GM19463 (cell line): ENCODE data around the gene MYO1A.

ENCODE experiments used
- ATAC-seq: cut with Tn5 transposase; IDR thresholded peaks from one replicate; pipeline ENCODE4 v1.9.1; 2021; ENCODE audit warnings: mild to moderate bottlenecking, moderate library complexity; ENCODE audit not compliant: unreplicated experiment

MYO1A gene

DNA sequence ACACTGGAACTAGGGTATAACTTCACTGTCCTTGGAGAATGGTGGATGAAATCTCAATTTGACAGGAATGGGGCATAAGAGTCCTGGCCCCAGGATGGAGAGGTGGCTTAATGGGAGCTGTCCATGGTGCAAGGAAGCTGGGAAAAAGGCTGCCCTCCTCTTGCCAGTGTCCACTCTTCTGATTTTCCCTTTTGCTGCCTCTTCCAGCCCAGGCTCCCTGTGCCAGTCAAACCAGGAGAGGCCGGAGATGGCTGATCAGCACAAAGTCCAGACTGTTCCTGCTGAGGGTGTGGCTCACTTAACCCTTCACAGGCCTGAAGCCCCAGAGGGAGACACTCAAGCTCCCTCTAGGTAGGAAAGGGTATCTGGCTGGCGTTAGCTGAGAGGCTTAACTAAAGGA lies at the start of gene MYO1A:
Gene MYO1A, minus strand, starts transcription at position 240 of the 400 bp plus-strand sequence. CDS start 1,806 bp downstream, outside the sequence.
- ATAC-seq: no peak

DNA sequence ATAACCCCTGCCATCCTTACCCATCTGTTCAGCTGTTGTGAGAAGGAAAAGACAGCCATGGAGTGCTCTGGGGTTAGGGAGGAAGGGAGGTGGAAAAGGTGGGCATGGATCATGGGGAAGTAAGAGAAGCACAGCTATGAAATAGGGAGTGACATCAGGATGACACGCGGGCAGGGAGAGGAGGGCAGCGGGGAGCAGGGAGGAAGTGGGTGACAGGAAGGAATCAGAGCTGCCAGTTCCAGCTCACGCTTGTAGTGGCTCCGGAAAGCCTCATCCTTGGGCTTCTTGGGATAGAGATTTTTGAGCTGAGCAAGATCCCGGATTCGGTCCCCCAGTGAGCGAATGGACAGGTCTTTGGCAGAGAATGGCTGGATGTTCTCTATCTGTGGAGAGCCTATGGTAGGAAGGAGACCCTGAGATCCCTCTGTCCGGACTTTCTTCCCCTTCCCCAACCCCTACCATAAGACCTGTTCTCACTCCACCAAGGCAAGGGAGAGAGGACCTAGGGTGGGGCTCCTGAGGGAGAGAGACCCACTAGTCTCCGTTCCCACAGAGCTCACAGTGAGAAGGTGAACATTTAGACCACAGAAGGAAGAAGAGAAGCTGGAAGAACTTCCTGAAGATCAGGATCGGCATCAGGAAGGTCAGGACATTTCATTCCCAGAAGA lies 49.3 kb upstream of the MYO1A start:
- no peak for ATAC-seq

DNA sequence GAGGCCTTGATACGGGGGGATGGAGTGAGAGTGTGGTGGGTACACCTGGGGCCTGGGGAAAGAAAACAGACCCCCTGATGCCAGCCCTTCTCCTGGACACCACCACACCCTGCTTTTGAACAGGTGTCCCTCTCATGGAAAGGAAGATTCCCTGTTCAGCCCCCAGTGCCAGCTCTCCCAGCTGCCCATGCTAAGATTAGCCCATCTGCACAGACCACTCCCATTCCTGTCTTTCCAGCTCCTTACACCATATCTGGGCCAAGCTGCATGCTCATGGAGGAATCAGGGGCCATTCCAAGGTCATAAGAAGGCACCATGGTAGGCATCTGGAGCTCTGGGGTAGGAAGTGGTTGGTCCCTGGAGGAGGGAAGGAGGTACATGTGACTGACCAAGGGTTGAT lies 48.6 kb upstream of the MYO1A start:
- no peak for ATAC-seq

DNA sequence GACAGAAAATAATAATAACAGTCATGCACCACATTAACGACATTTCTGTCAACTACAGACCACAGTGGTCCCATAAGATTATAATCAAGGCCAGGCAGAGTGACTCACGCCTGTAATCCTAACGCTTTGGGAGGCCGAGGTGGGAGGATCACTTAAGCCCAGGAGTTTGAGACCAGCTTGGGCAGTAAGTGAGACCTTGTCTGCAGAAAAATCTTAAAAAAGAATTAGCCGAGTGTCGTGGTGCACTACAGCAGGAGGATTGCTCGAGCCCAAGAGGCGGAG lies 47.6 kb upstream of the MYO1A start:
- no peak for ATAC-seq

DNA sequence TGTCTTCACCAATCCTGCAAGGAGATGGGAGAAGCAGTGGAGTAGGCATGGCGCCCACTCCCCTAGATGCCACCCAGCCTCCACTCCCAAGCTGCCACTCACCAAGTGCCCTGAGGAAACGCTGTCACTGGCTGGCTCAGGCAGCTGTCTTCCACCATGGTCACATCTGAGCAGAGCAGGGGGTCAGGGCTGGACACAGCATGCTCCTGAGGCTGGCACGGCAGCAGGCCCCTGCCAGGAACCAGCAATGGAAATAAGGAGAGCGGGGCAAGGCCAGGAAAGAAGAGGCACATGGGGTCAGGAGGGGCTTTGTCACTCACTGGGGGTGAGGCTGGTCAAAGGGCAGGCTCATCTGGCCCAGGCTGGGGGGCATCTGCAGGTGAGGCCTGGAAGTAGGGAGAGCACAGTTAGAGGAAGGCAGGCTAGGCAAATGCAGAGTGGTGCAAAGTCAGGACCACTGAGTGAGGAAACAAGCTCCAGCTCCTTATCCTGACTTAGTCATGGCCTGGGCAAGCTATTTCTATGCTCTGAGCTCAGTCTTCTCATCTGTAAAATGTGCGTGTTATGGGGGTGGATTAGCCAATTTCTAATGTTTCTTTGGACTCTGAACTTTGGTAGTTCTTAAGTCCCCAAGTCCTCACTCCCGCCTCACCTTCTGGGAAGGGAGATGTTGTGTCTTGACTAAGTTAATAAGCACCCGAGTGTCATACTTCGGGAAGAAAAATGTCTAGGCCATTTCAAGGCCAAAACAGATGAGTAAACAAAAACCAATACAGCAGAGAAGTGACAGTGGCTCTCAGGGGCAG lies 47.0 kb upstream of the MYO1A start:
- no peak for ATAC-seq

DNA sequence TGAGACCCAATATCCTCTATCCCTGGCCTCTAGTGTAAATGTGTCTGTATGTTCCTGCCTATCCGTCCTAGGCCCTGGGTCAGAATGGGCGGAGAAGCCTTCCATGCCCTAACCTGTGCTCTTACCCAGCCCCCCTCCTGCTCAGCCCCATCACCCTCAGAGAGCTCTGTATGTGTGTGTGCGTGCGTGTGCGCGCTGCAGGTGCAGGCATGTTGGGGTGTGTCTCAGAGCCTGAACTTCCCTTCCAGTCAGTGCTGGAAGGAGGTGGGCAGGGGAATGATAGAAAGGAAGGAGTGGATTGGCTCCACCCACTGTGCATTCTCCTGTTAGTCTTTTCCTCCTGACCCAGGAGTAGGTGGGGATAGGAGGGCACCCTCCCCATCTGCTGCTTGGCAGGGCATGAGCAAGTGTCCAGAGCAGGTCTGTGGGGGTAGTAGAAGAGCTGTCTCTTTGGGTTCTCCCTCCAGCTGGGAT lies 46.2 kb upstream of the MYO1A start:
- ATAC-seq: no peak

DNA sequence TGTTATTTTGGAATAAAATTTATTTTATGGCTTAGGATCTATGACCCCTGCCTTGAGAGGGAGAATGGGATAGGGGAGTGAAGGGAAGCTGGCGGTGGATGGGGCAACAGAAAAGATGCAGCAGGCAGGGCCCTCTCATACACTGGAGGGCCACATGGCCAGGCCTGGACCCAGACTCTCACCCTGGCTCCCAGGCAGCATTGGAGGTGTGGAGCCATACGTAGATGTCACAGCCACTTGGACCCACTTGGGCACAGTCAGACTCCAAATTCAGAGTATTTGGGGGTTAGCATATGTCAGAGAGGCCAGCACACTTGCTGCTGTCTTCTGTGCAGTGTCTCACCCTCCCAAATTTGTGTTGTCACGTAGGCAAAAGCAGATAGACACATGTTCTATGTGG lies 45.5 kb upstream of the MYO1A start:
- ATAC-seq: no peak

DNA sequence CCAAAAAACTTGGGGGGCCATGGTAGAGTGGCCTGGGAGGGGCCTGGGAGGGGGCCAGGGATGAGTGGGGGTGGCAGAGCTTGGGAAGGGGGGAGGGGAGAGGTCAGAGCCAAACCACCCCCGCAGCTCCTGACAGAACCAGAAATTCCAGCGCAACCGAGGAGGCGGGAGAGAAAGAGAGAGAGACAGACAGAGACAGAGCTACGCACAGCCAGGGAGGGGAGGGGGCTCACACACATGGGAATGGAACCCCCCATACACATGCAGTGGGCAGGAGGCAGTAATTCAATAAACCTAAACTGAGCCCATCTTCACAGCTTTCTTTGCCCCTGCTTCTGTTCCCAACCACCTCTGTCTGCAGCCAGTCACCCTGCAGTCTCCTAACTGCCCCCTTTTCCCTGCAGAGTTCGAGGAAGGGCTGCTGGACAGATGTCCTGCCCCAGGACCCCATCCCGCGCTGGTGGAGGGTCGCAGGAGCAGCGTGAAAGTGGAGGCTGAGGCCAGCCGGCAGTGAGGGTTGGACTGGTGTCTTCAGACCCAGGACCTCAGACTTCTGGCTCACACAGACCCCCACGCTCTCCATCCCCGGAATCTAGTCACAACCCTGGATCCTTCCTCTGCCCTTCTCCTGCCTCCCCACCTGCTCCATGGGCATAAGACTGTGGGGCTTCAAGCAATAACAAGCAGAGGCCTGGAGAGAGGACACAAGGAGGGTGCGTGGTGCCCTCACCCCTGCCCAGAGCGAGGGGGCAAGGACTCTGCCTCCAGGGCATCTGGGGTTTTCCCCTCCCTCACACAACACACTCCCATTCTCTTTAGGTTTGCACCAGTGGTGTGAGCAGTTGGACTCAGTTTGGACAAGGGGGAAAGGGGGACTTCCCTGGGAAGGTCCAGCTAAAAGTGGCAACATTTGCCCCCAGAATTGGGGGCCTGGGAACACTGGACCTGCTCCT lies 44.6 kb upstream of the MYO1A start:
- no peak for ATAC-seq

DNA sequence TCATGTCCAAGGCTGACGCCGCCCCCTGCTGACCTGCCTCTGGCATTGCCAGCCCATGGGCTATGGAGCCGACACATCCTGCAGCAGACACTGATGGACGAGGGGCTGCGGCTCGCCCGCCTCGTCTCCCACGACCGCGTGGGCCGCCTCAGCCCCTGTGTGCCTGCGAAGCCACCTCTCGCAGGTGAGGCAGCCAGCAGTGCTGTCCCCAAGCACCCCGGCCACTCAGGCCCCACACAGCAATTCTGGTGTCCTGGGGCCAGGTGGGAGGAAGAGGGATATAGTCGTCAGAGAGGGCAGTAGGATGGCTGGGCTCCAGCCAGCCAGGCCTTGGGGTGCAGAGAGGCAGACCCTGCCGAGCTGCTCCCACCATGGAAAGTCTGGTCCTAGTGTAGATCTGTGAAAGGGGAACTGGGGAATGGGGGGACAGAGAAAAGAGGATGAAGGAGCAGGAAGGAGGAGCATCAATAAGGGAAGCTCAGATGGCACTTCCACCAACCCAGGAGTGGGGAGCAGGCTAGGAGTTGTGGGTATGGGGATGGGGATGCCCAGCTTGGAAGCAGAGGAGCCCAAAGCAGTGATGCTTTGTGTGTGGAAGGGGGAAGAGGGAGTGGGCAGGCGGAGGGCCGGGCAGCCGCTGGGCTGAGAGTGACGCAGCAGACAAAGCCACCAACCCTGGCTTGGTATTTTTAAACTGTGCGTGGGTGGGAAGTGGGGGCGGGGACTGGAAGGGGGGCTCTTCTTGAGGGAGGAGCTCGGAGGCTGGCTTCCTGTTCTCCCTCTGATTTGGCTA lies 43.7 kb upstream of the MYO1A start:
- ATAC-seq: no peak

DNA sequence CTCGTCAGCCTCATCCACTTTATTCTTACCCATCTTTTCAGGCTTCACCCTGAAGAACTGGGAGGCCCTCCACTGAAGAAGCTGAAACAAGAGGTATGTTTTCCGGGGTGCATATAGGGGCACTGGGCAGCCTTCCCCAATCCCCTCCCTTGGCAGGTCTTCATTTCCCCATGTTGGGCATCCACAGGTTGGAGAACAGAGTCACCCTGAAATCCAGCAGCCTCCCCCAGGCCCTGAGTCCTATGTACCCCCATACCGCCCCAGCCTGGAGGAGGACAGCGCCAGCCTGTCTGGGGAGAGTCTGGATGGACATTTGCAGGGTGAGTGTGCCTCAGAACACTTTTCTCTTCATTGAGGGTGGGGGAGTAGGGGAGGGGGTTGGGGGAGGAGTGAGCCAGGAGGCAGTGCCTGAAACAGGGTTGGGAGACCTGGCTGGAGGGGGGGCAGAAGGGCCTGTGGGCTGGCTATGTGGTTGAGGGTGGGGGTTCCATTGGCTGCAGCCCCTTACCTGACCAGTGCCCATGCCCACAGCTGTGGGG lies 43.0 kb upstream of the MYO1A start:
- no peak for ATAC-seq

DNA sequence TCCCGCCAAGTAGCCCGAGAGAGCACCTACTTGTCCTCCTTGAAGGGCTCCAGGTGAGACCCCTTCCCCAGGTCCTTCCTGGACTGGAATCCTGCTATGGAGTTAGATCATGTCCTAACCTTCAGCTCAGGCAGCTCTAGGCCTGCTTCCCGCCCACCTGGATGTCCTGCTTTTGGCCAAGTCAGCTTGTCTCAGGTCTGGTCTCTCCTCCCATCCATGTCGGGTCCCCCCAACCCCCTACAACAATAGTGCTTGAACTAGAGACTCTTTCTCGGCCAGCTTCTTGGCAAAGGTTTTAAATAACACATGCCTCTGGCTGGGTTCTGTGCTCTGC lies 42.6 kb upstream of the MYO1A start:
- ATAC-seq: no peak

DNA sequence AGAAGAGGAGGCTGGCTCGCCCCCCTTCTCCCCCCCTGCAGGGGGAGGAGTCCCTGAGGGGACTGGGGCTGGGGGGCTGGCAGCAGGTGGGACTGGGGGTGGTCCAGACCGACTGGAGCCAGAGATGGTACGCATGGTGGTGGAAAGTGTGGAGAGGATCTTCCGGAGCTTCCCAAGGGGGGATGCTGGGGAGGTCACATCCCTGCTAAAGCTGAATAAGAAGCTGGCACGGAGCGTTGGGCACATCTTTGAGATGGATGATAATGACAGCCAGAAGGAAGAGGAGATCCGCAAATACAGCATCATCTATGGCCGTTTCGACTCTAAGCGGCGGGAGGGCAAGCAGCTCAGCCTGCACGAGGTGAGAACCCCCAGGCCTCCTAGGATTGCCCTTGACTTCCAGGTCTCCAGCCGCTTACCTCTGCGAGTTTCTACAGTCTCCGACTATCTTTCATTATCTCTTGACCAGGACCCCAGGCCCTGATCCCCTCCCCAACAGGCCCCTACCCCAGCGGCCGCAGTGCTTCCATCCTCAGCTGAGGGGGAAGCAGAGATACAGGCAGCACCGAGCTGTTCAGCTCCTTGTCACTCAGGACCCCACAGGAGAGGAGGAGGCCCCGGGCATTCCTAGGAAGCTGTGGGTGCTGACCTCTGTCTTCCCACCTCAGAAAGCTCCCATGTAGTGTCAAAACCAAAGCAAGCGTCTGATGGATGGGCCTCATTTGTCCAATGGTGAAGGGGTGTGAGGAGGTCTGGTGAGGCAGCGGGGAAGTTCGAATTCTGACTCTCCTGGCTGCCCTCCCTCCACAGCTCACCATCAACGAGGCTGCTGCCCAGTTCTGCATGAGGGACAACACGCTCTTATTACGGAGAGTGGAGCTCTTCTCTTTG lies 42.0 kb upstream of the MYO1A start:
- ATAC-seq: no peak

DNA sequence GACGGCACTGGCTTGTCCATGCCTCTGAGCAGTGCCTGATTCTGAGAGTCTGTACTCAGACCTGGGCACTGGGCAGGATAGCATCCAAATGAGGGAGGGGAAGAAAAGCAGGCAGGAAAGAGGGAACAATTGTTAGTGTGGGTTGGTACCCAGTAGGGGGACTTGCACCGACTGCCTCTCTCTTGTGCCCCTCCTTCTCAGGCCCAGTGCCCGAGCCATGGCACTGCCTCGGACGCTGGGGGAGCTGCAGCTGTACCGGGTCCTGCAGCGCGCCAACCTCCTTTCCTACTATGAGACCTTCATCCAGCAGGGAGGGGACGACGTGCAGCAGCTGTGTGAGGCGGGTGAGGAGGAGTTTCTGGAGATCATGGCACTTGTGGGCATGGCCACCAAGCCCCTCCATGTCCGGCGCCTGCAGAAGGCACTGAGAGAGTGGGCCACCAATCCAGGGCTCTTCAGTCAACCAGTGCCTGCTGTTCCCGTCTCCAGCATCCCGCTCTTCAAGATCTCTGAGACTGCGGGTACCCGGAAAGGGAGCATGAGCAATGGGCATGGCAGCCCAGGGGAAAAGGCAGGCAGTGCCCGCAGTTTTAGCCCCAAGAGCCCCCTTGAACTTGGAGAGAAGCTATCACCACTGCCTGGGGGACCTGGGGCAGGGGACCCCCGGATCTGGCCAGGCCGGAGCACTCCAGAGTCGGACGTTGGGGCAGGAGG lies 41.2 kb upstream of the MYO1A start:
- no peak for ATAC-seq

DNA sequence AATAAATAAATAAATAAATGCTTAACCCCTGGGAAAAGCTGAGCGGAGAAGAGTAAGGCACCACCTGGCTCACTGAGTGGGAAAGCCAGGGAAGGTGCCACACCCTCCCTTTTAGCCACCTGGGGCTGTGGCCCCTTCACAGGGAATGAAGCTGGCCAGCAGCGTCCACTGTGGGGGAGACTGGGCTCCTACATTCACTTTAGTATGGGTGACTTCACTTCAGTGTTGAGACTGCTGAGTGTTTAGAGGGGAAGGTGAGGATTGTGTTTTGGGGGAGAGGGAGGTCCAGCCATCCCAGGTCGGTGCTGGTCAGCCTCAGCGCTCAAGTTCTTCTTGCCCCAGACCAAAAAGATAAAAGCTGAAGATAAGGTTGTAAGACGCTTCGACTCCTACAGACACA lies 40.6 kb upstream of the MYO1A start:
- no peak for ATAC-seq

DNA sequence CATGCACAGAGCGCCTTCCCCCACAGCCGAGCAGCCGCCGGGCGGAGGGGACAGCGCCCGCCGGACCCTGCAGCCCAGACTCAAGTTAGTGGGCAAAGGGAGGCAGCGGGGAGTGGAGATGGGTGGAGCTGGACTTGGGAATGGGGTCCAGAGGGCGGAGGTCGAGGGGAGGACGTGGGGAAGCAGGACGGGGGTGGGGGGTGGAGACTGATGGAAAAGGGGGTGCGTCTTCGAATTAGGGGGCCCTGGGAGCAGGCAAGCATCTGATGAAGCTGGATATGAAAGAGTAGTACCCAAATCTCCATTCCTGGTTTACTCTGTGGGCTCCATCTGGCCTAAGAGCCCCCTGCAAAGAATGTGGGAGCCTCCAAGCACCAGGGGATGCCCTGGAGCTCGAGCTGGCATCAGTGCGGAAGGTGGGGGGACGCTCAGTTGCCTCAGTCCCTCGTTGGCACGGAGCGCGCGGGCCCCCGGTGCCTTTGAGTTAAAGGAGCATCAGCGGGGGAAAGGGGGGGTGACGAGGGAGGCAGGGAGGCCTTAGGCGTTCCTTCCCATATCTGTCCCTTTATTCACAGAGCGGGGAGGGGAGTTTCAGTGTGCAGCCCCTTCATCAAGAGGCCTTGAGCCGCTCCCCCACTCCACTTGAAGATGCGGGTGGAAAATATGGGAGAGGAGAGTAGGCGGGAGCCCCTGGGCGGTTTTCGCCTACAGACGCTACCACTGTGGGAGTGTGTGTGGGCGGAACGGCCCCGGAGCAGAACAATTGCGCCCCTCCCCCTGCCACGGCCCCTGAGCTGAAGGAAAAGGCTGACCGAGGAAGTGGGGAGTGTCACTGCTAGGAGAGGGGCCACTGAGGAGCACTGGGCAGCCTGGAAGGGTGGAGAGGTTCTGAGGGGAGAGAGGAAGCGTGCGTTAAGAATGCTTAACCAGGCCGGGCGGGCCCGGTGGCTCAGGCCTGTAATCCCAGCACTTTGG lies 39.6 kb upstream of the MYO1A start:
- no peak for ATAC-seq

DNA sequence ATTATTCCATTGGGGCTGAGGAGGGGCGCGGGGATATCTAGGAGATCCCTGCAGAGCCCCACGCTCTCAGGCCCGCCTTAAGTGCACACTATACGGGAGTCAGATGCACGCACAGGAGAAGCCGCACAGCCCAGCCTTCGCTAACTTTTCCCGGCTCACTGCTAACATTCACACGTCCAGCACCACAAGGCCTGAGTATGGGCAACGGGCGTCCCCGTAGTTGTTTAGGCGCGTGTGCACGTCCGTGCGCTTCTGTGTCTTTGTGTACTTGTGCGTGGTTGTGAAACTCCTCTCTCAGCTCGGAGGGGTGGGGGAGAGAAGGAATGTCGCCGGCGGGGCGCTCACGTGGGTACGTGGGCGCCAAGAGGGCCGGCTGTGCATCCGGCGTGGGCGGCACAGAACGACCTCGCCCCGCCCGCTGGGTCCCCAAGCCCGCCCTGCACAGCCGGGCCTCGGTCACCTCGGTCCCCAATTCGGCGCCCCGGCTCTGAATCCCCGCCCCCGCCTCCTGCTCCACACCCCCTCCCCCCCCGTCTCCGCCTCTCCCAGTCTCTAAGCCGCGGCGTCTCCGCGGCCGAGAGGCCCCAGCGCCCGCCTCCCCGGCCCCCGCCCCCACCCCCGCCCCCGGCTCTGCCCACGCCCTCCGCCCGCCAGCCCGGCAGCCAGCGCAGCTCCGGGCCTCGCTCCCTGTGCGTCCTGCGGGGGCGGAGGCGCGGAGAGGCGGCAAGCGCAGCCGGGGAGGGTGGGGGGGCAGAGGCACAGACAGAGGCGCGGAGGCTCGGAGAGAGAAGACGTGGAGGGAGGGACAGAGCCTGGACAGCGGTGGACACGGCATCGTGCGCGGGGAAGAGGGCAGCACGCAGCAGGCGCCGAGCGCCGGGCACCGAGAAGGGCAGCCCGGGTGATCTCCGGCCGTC lies 38.7 kb upstream of the MYO1A start, which contains the start of gene NAB2:
Gene NAB2, plus strand, starts transcription at position 761 of the 917 bp plus-strand sequence. CDS start 158 bp downstream, outside the sequence.
- ATAC-seq: peak; percentile 53
